ENCODE measurements around the gene ATG7. TPM values are rescaled to one million over a fixed set of nuclear protein-coding genes. Genes with fewer than 3 reads are reported as not detected.

The ATG7 gene, protein sequence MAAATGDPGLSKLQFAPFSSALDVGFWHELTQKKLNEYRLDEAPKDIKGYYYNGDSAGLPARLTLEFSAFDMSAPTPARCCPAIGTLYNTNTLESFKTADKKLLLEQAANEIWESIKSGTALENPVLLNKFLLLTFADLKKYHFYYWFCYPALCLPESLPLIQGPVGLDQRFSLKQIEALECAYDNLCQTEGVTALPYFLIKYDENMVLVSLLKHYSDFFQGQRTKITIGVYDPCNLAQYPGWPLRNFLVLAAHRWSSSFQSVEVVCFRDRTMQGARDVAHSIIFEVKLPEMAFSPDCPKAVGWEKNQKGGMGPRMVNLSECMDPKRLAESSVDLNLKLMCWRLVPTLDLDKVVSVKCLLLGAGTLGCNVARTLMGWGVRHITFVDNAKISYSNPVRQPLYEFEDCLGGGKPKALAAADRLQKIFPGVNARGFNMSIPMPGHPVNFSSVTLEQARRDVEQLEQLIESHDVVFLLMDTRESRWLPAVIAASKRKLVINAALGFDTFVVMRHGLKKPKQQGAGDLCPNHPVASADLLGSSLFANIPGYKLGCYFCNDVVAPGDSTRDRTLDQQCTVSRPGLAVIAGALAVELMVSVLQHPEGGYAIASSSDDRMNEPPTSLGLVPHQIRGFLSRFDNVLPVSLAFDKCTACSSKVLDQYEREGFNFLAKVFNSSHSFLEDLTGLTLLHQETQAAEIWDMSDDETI
- 10 to 100 TPM; 27.8 to 28.5 TPM for total RNA-seq

DNA sequence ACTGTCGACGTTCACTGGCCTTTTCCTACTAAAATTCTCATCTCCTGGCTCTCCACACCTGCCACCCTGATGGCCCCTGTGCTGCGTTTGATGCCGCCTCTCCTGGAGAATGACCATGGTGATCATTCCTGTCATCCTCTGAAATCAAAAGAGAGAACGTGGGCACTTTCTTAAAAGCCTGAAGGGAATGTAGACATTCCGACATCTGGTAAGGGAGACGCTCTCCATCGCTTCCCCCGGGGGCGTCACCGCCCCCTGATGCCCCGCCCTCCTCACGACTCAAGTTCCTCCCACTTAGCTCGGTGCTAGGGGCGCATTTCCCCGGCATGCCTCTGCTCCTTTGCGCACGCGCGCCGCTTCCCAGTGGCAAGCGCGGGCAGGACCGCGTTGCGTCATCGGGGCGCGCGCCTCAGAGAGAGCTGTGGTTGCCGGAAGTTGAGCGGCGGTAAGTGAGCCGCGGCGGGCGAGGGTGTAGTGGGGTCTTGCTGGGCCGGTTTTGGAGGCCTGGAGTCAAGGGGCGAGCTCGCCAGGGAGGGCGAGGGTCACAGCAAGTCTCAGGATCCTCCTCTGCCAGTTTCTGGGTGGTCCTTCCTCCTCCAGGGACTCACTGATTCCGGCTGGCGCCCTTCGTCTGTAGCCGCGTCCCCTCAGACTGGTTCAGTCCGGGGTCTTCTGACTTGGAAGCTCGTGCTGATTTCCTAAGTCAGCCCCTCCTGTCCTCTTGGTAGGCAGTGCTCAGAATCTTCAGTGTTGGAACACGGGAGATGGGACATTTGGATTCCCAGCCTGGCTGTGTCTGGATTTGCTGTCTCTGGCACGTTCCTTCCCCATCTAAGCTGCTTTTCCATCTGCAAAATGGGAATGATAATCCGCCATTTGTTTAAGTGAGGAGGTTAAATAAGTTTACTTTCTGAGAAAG is at the start of gene ATG7:
ATG7 (plus strand) TSS at position 412 of the 919 bp plus-strand sequence. CDS start 26,299 bp downstream, outside the sequence.
- CTCF ChIA-PET: interaction anchor here (0.8 to 1.5 kb wide), 9 partner anchors 11 to 184 kb away, joined by 3 to 5 read pairs (median 3); no protein-coding TSS in a partner anchor
- POLR2A ChIA-PET: interaction anchor here (0.5 to 2.6 kb wide), 9 partner anchors 13 to 1196 kb away, joined by 3 to 12 read pairs (median 4); no protein-coding TSS in a partner anchor

DNA sequence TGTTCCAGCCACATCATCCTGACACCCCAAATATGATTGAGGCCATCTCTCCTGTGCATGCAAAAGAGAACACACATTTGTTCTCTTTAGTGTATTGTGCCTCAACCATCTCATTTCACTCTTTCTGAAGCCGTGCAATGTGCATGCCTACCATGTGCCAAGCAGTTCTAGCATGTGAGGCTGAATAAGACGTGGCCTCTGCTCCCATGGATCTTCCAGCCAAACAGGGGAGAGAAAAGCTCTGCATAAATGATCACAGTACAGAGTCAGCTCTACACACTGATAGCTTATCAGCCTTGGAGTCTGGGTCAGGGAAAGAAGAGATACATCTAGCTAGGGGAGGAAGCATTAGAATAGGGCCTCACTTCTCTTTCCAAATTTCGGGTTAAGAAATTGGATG is 48.2 kb upstream of the ATG7 start:
- ChIA-PET CTCF (no interaction called here), POLR2A (no interaction called here)

GRCh38 chr3:11224870-11225229 is 47.3 kb upstream of the ATG7 start:
- CTCF ChIA-PET: no interaction called here
- POLR2A ChIA-PET: no interaction called here

- ChIA-PET POLR2A (no interaction called here), CTCF (no interaction called here)
Observed at GRCh38 chr3:11226042-11226370, 46.2 kb upstream of the ATG7 start.

DNA sequence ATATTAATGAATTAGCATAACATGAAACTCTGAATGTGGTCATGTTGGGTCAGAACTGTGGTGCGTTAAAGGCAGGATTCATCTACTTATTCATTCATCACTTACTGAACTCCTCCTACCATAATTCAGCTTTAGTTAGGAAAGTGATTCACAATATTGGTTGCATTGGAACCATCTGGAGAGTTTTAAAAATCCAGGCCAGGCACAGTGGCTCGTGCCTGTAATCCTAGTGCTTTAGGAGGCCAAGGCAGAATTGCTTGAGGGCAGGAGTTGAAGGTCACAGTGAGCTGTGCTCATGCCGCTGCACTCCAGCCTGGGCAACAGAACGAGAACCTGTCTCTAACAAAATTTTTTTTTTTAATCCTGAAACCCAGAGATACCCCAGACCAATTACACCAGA is 44.2 kb upstream of the ATG7 start:
- POLR2A ChIA-PET: no interaction called here
- CTCF ChIA-PET: no interaction called here

DNA sequence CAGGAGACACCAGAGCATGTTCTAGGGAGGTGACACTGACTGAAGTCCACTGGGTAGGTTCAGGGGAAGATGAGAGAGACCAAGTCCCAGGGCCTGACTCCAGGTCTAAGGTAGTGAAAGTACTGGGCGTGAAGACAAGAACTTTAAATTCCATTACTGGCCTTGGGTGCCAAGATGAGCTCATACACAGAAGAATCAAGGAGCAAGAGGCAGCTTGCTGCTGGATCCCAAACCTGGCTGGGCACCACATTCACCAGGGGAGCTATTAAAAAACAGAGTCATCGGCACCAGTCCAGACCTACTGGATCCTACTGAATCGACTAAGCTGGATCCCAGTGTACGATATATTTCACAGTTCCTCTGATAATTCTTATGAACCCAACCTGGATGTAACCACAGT is 42.1 kb upstream of the ATG7 start:
- CTCF ChIA-PET: no interaction called here

DNA sequence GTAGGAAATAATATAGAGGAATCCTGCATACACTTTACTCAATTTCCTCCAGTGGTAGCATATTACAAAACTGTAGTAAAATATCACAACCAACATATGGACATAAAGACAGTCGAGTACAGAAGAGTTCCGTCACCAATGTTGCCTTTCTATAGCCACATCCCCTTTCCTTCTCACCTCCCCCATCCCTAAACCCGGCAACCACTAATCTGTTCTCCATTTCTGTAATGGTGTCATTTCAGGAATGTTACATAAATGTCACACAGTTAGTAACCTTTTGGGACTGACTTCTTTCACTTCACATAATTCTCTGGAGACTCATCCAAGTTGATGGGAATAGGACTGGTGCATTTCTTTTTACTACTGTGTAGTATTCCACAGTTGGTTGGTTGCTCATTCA is 41.4 kb upstream of the ATG7 start:
- CTCF ChIA-PET: no interaction called here
- POLR2A ChIA-PET: no interaction called here

More for the DNA sequence above, 42.1 kb upstream of the ATG7 start:
- POLR2A ChIA-PET: no interaction called here

GRCh38 chr3:11235385-11235784 is 36.8 kb upstream of the ATG7 start:
- ChIA-PET CTCF (interaction anchor here (1.0 to 1.7 kb wide), 2 partner anchors 87 to 99 kb away, joined by 3 to 6 read pairs; no protein-coding TSS in a partner anchor), POLR2A (no interaction called here)

DNA sequence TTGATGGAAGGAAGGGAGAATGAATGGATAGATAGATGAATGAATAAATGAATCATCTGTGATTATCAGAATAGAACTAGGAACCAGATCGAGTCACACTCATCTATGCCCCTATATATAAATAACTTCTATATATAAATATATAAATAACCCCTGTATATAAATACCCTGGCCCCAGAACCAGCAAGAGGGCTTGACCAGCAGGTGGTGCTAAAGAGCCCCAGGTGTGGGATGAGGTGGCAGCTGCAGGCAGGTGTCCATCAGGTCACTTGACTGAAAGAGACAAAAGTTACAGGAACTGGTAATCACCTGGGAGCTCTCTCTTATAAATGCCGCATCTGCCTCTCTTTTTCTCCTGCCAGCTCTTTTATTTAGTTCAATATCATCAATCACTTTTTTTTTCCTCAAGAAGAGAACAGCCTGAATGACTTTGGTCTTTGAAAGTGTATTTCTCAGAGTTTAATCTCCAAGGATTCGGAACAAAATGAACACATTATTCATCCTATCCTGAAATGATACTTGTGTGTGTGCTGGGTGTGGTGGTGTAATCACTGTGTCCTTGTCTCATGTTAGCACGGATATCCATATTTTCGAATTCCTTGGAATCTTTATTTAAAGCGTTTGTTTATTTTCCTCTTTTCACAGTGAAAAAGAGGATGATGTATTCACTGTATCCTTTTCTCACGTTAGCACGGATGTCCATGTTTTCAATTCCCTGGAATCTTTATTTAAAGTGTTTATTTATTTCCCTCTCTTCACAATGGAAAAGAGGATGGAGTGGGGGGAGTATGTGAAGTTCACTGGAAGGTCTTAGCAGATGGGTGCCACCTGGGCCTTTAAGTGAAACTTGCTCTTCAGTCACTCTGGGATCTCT is 35.4 kb upstream of the ATG7 start:
- ChIA-PET POLR2A (no interaction called here), CTCF (interaction anchor here (0.7 to 1.7 kb wide), 6 partner anchors 25 to 309 kb away, joined by 3 to 6 read pairs (median 3); partner anchors contain the start of gene ATG7)

- ChIA-PET CTCF (interaction anchor here (0.6 to 1.9 kb wide), 6 partner anchors 34 to 318 kb away, joined by 3 to 4 read pairs (median 4); partner anchors contain the start of gene ATG7), POLR2A (no interaction called here)
Observed at GRCh38 chr3:11238060-11238459, 34.1 kb upstream of the ATG7 start.

GRCh38 chr3:11238880-11239279 is 33.3 kb upstream of the ATG7 start:
- CTCF ChIA-PET: interaction anchor here (1.1 to 1.9 kb wide), 4 partner anchors 34 to 95 kb away, joined by 3 to 6 read pairs (median 4); partner anchors contain the start of gene ATG7
- POLR2A ChIA-PET: interaction anchor here (1.1 kb wide), 1 partner anchor 52 kb away, joined by 3 read pairs; no protein-coding TSS in a partner anchor

DNA sequence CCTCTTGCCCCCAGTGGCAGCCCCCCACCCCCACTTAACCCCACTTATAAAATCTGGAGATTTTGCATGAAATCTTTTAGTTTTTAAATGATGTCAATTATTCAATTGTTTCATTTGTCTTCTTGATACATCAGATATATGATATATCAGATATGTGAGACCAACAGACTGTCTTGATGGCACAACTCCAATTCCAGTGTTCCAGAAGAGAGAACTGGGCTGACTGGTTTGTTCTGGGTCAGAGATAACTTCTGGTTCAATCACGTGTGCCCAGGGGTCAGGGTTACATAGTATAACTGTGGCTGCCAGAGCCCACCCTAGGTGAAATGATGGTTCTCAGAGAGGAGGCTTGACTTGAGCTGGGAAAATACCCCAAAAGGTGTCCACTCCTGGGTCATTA is 32.4 kb upstream of the ATG7 start:
- ChIA-PET CTCF (interaction anchor here (1.7 kb wide), 1 partner anchor 51 kb away, joined by 6 read pairs; no protein-coding TSS in a partner anchor), POLR2A (interaction anchor here (0.9 kb wide), 1 partner anchor 51 kb away, joined by 3 read pairs; no protein-coding TSS in a partner anchor)

- POLR2A ChIA-PET: interaction anchor here (0.9 kb wide), 1 partner anchor 51 kb away, joined by 3 read pairs; no protein-coding TSS in a partner anchor
Observed at GRCh38 chr3:11240496-11240895, 31.7 kb upstream of the ATG7 start.

GRCh38 chr3:11244121-11244677 is 28.0 kb upstream of the ATG7 start:
- POLR2A ChIA-PET: no interaction called here
- CTCF ChIA-PET: interaction anchor here (0.8 kb wide), 1 partner anchor 184 kb away, joined by 3 read pairs; no protein-coding TSS in a partner anchor

More at GRCh38 chr3:11240496-11240895, 31.7 kb upstream of the ATG7 start:
- CTCF ChIA-PET: interaction anchor here (1.0 to 1.7 kb wide), 2 partner anchors 9 to 50 kb away, joined by 3 to 6 read pairs; no protein-coding TSS in a partner anchor

DNA sequence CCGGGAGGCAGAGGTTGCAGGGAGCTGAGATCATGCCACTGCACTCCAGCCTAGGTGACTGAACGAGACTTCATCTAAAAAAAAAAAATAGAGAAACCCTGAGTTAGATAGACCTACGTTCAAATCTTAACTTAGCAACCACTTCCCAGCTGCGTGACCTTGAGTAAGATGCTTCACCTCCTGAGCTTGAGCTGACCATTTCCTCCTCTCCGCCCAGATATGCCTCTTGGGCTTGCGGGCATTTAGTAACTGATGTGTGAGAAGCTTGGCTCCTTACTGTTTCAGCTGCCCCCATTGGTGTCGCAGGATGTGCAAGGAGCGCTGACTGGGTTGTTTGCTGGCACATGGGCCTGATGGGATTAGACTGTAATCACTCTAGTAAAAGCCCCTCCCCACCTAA is 26.9 kb upstream of the ATG7 start:
- POLR2A ChIA-PET: no interaction called here
- CTCF ChIA-PET: no interaction called here

DNA sequence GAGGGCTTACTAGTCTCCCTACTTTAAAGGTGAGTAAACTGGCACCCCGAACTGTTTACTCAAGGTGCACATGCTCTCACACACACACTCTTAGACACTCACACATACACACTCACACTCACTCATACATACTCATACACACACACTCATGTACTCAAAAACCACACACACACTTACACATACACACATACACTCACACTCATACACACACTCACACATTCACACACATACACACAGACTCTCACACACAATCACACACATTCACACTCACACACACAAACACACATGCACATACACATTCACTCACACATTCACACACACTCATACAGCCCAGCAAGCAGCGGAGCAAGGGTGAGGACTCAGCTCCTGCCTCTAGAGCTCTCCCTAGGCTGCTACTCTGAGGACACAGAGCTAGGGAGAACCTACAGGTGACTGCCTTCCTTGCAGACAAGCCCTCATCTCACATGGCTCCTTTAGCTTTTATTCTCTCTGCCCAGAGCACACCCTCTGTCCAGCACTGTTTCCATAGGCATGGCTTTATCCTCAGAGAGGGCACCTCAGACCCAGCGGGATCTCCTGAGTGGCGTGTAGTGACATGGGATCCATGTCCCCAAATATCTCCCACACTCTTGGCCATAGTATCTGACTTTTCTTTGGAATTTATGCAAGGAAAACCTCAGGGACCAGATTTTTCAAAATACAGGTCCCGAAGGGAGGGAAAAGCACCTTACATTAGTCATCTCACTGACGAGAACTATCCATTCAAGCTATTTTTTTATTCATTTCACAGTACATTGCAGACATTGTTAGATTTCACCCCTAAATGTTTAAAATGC is 26.2 kb upstream of the ATG7 start:
- CTCF ChIA-PET: interaction anchor here (0.8 kb wide), 1 partner anchor 26 kb away, joined by 3 read pairs; the partner anchor contains the start of gene ATG7

DNA sequence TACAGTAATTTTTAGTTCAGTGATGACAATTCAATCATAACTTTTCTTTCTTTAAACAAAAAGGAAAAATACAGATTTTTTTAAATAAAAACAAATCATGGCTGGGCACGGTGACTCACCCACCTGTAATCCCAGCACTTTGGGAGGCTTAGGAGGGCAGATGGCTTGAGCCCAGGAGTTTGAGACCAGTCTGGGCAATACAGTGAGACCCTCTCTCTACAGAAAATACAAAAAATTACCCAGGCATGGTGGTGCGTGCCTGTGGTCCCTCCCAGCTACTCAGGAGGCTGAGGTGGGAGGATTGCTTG is 25.6 kb upstream of the ATG7 start:
- ChIA-PET POLR2A (no interaction called here), CTCF (interaction anchor here (0.8 kb wide), 1 partner anchor 26 kb away, joined by 3 read pairs; the partner anchor contains the start of gene ATG7)

More for the DNA sequence above, 26.2 kb upstream of the ATG7 start:
- POLR2A ChIA-PET: no interaction called here

Measured in activated CD8-positive, alpha-beta memory T cell treated with anti-CD3 and anti-CD28 coated beads for 36 hours (primary cell).